Sigmoid colon (tissue), 7 donors: ENCODE results near the gene MANEA. TPM values are rescaled to one million over a fixed set of nuclear protein-coding genes. Genes with fewer than 3 reads are reported as not detected.

Source experiments
- DNase-seq: peaks from one replicate; pipeline ENCODE4 v3.0.0-alpha.2; 2019
- H3K27ac ChIP-seq, 4 donors: fragments of 200-600 bp; sonication (generic); one replicate each; pipeline ENCODE4 v1.5.1; 2016 to 2019; ENCODE audit warnings: mild to moderate bottlenecking in 1 of 4
- H3K27me3 ChIP-seq, 3 donors: fragments of 200-600 bp; sonication (generic); one replicate each; pipeline ENCODE4 v1.5.1; 2019; ENCODE audit warnings: mild to moderate bottlenecking in 1 of 3
- H3K36me3 ChIP-seq, 4 donors: fragments of 200-600 bp; sonication (generic); one replicate each; pipeline ENCODE4 v1.5.1; 2016 to 2019
- H3K4me1 ChIP-seq, 4 donors: fragments of 200-600 bp; sonication (generic); one replicate each; pipeline ENCODE4 v1.5.1; 2017 to 2019
- H3K4me3 ChIP-seq, 4 donors: fragments of 200-600 bp; sonication (generic); one replicate each; pipeline ENCODE4 v1.5.1; 2017 to 2019; ENCODE audit warnings: mild to moderate bottlenecking in 2 of 4, moderate library complexity in 1 of 4
- H3K9me3 ChIP-seq, 4 donors: fragments of 200-600 bp in 3 of 4; sonication (generic) in 3 of 4; one replicate each; pipeline versions ENCODE4 v1.5.1 to v1.6.1; 2013 to 2019
- EP300 ChIP-seq, 4 donors: sonication (generic); formaldehyde crosslinking; IDR thresholded peaks; one replicate each; pipeline ENCODE4 v1.6.1; 2017; ENCODE audit warnings: antibody characterized with exemption in 4 of 4
- POLR2A ChIP-seq, 2 donors: fragments of 450-650 bp; IDR thresholded peaks; one replicate each; pipeline ENCODE4 v1.6.1; 2016; ENCODE audit warnings: antibody characterized with exemption in 2 of 2, mild to moderate bottlenecking in 2 of 2, moderate library complexity in 2 of 2
- POLR2AphosphoS5 ChIP-seq, 4 donors: sonication (generic); formaldehyde crosslinking; IDR thresholded peaks; one replicate each; pipeline ENCODE4 v1.6.1; 2017; ENCODE audit warnings: antibody characterized with exemption in 4 of 4
- WGBS, 2 donors: extraction: QIAGEN DNeasy Blood & Tissue Kit; methylation state at CpG; one replicate each; pipeline ENCODE4 v1.1.7; 2013; 5-methylcytosine and 5-hydroxymethylcytosine counted together
- intact Hi-C: fragments of 100-400 bp; cut with DNase I; formaldehyde crosslinking; loops from one replicate; pipeline ENCODE4 v1.15.1; 2023
- polyA plus RNA-seq, 3 donors: library from polyadenylated mRNA; stranded (reverse); fragments of 200-250 nt; gene quantifications; one replicate each; pipeline ENCODE4 v1.2.3, GENCODE V29; 2013
- total RNA-seq, 4 donors: library from RNA; depleted of rRNA; stranded (reverse); fragments of >200 nt; gene quantifications; one replicate each; pipeline ENCODE4 v1.1.0, GENCODE V29; 2016
- TF ChIP-seq, protein P1 (sequence below), 4 experiments: fragments of 450-650 bp in 3 of 4; fragments of 200-600 bp in 1 of 4; IDR thresholded peaks; one replicate each; pipeline ENCODE4 v1.5.1; 2016 to 2019; ENCODE audit warnings: antibody characterized with exemption in 4 of 4, mild to moderate bottlenecking in 3 of 4, moderate library complexity in 2 of 4
- donor health status: healthy with polysubstance abuse.
- donor health status: Bipolar disorder and iron deficiency.
- donor health status: healthy.

Gene MANEA
- total and polyA plus RNA-seq, 7 donors = 0.60 to 11.8 (median 4.2) TPM

- H3K36me3 ChIP-seq = no peaks in the 10 kb centered on the region
- no peaks in the 10 kb centered on the region for H3K4me1 ChIP-seq
- intact Hi-C loops = no loop called here
- no peak overlapping the region for H3K4me3 ChIP-seq
- TF ChIP-seq, protein P1, sequence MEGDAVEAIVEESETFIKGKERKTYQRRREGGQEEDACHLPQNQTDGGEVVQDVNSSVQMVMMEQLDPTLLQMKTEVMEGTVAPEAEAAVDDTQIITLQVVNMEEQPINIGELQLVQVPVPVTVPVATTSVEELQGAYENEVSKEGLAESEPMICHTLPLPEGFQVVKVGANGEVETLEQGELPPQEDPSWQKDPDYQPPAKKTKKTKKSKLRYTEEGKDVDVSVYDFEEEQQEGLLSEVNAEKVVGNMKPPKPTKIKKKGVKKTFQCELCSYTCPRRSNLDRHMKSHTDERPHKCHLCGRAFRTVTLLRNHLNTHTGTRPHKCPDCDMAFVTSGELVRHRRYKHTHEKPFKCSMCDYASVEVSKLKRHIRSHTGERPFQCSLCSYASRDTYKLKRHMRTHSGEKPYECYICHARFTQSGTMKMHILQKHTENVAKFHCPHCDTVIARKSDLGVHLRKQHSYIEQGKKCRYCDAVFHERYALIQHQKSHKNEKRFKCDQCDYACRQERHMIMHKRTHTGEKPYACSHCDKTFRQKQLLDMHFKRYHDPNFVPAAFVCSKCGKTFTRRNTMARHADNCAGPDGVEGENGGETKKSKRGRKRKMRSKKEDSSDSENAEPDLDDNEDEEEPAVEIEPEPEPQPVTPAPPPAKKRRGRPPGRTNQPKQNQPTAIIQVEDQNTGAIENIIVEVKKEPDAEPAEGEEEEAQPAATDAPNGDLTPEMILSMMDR (IDR thresholded peaks at IDR 0.05) = no peak
- TF ChIP-seq EP300 (IDR thresholded peaks at IDR 0.05) (no peak), POLR2AphosphoS5 (IDR thresholded peaks at IDR 0.05) (no peak), POLR2A (IDR thresholded peaks at IDR 0.05) (no peak)
- H3K27ac ChIP-seq = peak overlapping the region; percentile 8 to 54 (median 24)
- H3K9me3 ChIP-seq = no peaks in the 10 kb centered on the region
- 51 to 54% methylated on average over 3 of the region's 3 CpGs for WGBS, 2 donors
- no peak for DNase-seq
- H3K27me3 ChIP-seq = no peaks in the 10 kb centered on the region
Observed at GRCh38 chr6:95544517-95545225, 32.7 kb upstream of the MANEA start.

- intact Hi-C loops = no loop called here
- H3K27me3 ChIP-seq = no peaks in the 10 kb centered on the region
- 25 to 60% methylated on average over 3 of the region's 3 CpGs for WGBS, 2 donors
- no peaks in the 10 kb centered on the region for H3K36me3 ChIP-seq
- TF ChIP-seq POLR2AphosphoS5 (IDR thresholded peaks at IDR 0.05) = peak in 2 of 4 donors; percentile 20 to 55
- TF ChIP-seq, protein P1 (IDR thresholded peaks at IDR 0.05) = no peak
- peak in 1 of 4 donors; percentile 16 for TF ChIP-seq EP300 (IDR thresholded peaks at IDR 0.05)
- TF ChIP-seq POLR2A (IDR thresholded peaks at IDR 0.05) = no peak
- H3K9me3 ChIP-seq = no peaks in the 10 kb centered on the region
- H3K4me1 ChIP-seq = no peaks in the 10 kb centered on the region
- H3K27ac ChIP-seq = peak overlapping the region; percentile 8 to 54 (median 30)
- DNase-seq = no peak
- H3K4me3 ChIP-seq = no peak overlapping the region
Observed at GRCh38 chr6:95545226-95545625, 32.1 kb upstream of the MANEA start.

GRCh38 chr6:95545686-95546085, 31.6 kb upstream of the MANEA start:
- 68 to 83% methylated on average over 2 of the region's 2 CpGs for WGBS, 2 donors

DNA sequence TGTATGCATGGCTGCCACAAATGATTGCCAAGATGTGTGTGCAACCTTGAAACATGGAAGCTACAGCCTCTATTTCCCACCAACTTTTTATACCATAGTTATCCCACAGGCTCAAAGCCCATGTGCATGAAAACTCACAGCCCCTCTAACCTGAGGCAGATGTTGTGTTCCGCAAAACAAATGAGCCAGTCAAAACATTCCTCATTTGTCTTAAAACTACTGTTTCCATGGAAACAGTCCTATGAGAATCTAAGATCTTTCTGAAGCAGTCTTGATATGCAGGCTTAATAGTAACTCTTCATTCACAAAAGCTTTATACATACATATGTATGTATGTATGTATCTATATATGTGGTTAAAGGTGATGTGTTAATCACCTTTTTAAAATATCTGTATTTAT, 31.2 kb upstream of the MANEA start:
- no peak overlapping the region for H3K27ac ChIP-seq
- TF ChIP-seq, protein P1 (IDR thresholded peaks at IDR 0.05) = no peak
- TF ChIP-seq EP300 (IDR thresholded peaks at IDR 0.05) = no peak
- TF ChIP-seq POLR2AphosphoS5 (IDR thresholded peaks at IDR 0.05) = no peak
- no peak for TF ChIP-seq POLR2A (IDR thresholded peaks at IDR 0.05)
- 96 to 97% methylated on average over 1 of the region's 1 CpG for WGBS, 2 donors
- intact Hi-C loops = no loop called here
- DNase-seq = no peak
- no peaks in the 10 kb centered on the region for H3K9me3 ChIP-seq
- no peaks in the 10 kb centered on the region for H3K36me3 ChIP-seq
- no peaks in the 10 kb centered on the region for H3K27me3 ChIP-seq
- no peaks in the 10 kb centered on the region for H3K4me1 ChIP-seq
- no peak overlapping the region for H3K4me3 ChIP-seq

More at GRCh38 chr6:95545686-95546085, 31.6 kb upstream of the MANEA start:
- no peak overlapping the region for H3K4me3 ChIP-seq
- DNase-seq = no peak
- no peaks in the 10 kb centered on the region for H3K4me1 ChIP-seq
- no peaks in the 10 kb centered on the region for H3K27me3 ChIP-seq
- intact Hi-C loops = no loop called here
- no peaks in the 10 kb centered on the region for H3K36me3 ChIP-seq
- H3K9me3 ChIP-seq = no peaks in the 10 kb centered on the region
- peak overlapping the region in 2 of 4 donors; percentile 32 to 48 for H3K27ac ChIP-seq
- TF ChIP-seq, protein P1 (IDR thresholded peaks at IDR 0.05) = no peak
- TF ChIP-seq EP300 (IDR thresholded peaks at IDR 0.05) = no peak
- no peak for TF ChIP-seq POLR2A (IDR thresholded peaks at IDR 0.05)
- TF ChIP-seq POLR2AphosphoS5 (IDR thresholded peaks at IDR 0.05) = no peak
